NCI-H1694 treated with DMSO at 0.1 percent for 48 hours (cell line): Measurements from ENCODE around the gene AKAP10.
"Not testable (repeated sequence)": the region's sequence is repeated elsewhere in the genome, so short reads cannot be mapped to it uniquely, and the experiment has no call there.

Source experiments
- DNase-seq: peaks from one replicate; lab custom pipeline; 2025; lab: John Stamatoyannopoulos, UW

Gene AKAP10

DNA sequence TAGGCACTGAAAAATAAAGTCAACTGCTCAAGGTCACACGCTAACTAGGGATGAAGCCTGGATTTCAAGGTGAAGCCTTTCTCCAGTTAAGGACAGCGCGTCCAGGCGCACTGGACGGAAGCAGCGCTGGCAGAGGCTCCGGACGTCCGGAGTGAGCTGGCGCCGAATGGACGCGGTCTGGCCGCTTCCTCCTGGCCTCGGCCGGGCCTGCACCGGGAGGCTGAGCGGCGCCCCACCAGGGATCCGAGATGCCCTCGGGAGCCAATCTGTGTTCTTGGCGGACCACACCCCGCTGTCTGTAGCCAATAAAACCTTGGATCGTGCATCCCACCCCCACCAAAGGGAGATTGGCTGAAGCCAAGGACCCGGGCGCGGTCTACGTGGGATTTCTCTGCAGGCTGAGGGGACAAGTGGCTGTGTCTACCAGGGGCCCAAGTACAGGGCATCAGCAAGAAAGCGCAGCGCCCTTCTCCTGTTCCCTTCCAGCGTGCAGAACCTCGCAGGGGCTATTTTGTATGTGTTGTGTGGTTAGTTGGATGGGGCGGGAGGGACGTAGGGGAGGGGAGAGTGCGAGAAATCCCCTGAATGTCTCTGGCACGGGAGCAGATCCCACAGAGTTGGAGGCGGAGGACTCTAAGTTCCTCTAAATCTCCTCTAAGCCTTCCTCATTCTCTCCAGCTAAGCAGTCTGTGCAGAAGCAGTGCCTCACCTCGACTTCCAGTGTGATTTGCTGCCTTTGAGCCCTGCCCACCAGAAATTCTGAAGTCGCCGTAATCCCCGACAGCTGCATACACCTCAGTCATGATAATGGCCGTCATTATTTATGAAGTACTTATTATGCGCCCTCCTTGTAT, 2.5 kb upstream of the AKAP10 start:
- DNase-seq, result no peak

- no peak for DNase-seq
Measured at GRCh38 chr17:19978805-19979211, 1.2 kb upstream of the AKAP10 start.

DNA sequence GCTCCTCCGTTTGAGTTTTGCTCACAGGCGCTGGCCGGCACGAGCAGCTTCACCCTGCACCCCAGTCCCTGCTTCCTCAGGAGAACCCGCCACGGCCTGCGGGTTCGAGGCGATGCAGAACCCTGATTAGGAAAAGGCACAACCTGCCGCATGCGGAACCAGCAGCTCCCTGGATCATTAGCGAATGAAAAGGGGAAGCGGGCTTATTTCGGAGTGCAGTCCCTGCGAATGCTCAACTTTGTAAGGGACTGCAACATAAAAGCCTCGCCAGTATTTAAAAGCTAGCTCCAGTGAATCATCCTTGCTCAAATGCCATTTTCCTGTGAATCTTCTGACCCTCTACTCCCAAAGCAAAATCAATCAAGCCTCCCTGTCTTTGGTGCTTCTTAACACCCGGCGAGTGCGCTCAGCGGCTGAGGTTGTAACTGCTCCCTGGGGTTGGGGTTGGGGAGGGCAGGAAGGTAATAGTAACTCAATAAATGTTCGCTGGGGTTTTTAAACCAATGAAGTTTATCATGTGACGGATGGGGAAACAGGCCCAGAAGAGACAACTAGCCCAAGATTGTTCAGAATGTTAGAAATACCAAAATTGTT, 678 bp upstream of the AKAP10 start:
- DNase-seq, result peak; percentile 24

DNA sequence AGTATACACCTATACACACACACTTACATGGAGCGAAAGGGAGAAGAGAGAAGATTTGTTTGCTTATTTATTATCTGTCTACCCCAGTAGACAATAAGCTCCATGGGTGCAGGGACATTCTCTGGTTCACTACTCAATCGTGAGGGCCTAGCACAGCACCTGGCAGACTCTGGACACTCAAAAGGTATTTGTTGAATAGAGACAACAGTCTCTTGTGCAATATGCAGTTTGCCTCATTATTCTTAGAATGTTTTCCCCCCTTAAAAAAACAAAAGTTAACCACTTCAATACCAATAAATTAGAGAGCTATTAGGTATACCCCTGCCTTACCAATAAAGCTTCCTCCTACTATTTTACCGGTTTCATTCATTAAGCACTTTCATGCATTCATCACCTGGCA, 2.0 kb downstream of the AKAP10 start:
- DNase-seq, result no peak

DNA sequence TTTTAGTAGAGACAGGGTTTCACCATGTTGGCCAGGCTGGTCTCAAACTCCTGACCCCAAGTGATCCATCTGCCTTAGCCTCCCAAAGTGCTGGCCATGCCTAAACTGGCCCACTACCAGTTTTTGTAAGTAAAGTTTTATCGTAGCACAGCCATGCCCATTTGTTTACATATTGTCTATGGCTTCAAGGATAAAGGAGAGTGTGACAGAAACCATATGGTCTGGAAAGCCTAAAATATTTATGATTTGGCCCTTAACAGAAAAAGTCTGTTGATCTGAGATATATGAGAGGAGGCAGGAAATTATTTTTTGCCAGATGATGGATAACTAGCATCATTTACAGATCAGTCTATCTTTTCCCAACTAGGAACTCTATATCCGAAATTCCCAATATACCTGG, 4.5 kb downstream of the AKAP10 start:
- DNase-seq, result no peak

DNA sequence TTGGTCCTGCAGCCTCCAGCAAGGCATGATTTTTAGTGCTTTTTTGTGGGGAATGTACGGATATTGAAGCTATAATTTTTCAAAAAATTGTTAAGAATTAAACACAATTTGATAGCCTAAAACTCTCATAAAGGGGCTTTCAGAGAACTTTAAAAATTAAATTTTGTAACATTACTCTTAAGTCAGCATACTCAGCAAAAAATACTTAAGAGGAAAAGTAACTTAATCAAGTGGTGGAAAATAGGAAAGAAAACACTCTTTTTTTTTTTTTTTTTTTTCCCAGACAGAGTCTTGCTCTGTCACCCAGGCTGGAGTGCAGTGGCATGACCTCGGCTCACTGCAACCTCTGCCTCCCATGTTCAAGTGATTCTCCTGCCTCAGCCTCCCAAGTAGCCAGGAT, 14.7 kb downstream of the AKAP10 start:
- not testable (repeated sequence) for DNase-seq

GRCh38 chr17:19958023-19958422, 19.6 kb downstream of the AKAP10 start:
- DNase-seq, result no peak

DNA sequence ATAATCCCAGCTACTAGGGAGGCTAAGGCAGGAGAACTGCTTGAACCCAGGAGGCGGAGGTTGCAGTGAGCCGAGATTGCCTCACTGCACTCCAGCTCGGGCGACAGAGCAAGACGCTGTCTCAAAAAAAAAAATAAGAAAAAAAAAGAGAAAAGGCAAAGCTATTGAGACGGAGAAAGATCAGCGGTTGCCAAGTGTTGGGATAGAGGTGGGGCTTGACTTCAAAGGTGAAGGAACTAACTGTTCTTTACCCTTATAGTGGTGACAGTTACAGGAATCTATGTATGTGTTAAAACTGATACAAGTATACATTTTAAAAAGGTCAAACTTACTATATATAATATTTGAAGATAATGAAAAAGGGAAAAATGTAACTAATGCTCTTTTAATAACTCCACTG, 22.5 kb downstream of the AKAP10 start:
- no peak for DNase-seq

GRCh38 chr17:19951411-19951810, 26.2 kb downstream of the AKAP10 start:
- not testable (repeated sequence) for DNase-seq

DNA sequence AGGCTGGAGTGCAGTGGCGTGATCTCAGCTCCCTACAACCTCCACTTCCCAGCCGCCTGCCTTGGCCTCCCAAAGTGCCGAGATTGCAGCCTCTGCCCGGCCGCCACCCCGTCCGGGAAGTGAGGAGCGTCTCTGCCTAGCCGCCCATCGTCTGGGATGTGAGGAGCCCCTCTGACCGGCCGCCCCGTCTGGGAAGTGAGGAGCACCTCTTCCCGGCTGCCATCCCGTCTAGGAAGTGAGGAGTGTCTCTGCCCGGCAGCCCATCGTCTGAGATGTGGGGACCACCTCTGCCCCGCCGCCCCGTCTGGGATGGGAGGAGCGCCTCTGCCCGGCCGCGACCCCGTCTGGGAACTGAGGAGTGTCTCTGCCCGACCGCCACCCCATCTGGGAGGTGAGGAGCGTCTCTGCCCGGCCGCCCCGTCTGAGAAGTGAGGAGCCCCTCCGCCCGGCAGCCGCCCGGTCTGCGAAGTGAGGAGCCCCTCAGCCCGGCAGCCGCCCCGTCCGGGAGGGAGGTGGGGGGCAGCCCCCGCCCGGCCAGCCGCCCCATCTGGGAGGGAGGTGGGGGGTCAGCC, 26.9 kb downstream of the AKAP10 start:
- not testable (repeated sequence) for DNase-seq

GRCh38 chr17:19948116-19948943, 29.3 kb downstream of the AKAP10 start:
- no peak for DNase-seq

- no peak for DNase-seq
Measured at GRCh38 chr17:19946921-19947320, 30.7 kb downstream of the AKAP10 start.

DNA sequence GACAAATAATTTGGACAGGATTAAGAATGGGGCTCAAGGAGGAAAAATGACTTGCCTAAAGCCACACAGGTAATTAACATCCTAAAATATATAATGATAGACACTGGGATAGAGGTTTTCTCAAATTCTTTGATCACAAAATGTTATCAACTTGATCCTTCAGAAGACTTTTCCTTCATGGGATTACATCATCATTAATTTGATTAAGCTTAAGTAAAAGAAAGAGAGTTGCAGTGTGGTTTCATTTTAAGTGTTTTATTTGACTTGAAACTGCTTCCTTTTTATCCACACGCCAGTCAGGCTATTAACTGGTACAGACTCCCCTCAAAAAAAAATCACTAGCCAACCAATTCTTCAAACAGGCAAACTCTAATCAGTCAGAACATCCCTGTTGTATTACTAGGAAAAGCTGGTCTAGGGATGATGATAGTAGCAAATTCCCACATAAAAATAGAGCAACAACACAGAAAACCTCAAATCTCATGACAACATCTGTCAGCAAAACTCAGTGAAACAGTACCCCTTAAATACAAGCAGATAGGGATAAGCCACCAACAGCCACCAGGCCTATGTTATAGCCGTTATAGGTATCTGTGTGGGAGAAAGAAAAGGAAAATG, 32.5 kb downstream of the AKAP10 start:
- no peak for DNase-seq

GRCh38 chr17:19943599-19943998, 34.0 kb downstream of the AKAP10 start:
- DNase-seq, result no peak

DNA sequence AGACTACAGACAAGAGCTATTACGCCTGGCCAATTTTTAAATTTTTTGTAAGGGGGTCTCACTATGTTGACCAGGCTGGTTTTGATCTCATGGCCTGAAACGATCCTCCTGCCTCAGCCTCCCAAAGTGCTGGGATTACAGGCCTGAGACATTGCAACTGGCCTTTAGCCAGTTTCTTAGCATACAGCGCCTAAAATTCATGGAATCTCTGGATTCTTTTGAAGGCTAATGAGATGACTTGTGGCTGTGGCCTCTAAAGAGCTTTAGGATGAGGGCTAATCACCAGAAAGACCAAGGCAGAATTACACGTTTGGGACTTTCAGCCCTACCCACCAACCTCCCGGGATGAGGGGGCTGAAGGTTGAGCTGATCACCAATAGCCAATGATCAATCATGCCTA, 34.6 kb downstream of the AKAP10 start:
- DNase-seq, result no peak

DNA sequence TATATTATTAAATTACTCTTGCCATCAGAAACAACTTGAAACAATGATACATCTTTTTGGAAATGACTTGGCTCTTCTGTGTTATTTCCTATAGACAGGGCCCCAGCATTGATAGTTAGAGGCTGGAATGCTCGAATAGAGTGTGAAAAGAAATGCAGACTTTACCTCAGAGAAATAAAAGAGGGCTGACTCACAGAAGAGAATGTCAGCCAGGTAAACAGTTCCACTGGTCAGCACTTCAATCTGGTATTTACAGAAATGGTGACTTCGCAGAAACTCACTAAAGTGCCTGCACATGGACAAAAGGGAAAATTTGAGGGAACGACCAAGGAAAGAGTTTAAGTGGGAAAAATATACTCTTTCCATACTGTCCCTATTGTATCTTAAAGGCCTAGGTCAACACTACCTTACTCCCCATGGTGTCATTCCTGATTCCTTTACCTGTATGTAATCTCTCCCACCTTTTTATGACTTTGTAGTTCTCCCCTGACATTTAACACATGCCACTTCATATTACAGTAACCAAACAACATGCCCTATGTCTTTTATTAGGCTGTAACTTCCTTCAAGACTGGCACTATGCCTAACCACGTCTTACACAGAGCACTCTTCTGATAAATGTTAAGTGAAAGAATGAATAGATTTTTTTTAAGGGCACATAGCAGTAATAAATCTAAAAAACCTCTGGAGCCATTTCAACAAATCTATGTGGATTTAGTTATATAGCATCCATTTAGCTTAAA, 36.7 kb downstream of the AKAP10 start:
- no peak for DNase-seq

- no peak for DNase-seq
Measured at GRCh38 chr17:19939993-19940721, 37.5 kb downstream of the AKAP10 start.

- DNase-seq, result no peak
Measured at GRCh38 chr17:19938736-19939135, 38.9 kb downstream of the AKAP10 start.

GRCh38 chr17:19937522-19937921, 40.1 kb downstream of the AKAP10 start:
- DNase-seq, result no peak

DNA sequence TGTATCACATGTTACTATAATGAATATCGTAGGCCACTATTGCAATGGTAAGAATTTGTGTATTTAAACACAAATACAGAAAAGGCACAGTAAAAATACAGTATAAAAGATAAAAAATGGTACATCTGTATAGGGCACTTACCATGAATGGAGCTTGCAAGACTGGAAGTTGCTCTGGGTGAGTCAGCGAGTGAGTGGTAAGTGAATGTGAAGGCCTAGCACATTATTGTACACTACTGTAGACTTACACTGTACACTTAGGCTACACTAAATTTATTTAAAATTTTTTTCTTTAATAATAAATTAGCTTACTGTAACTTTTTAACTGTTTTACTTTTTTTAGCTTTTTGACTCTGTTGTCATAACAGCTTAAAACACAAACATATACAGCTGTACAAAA, 42.5 kb downstream of the AKAP10 start:
- no peak for DNase-seq

DNA sequence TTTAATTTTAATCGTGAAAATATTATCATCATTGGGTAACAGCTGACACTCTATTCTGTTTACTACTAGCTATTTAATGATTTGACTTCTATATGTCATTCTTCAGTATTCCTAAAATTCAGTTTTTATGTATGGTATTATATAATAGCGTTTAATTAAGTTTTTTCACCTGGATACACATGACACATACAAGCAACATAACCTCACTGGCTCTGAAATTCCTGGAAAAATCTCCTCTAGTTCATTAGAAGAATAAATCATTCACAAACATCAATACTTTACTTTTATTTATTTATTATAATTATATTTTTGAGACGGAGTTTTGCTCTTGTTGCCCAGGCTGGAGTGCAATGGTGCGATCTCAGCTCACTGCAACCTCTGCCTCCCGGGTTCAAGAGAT, 44.0 kb downstream of the AKAP10 start:
- no peak for DNase-seq
